B cell (primary cell): ENCODE measurements around the gene JMJD4. TPM values are rescaled to one million over a fixed set of nuclear protein-coding genes. Genes with fewer than 3 reads are reported as not detected.

Experiments used
- ATAC-seq: fragments of 200-7000 bp; cut with Tn5 transposase; one replicate; pipeline ENCODE4 v1.10.0; 2021; ENCODE audit warnings: low read depth, mild to moderate bottlenecking, moderate number of reproducible peaks, moderate library complexity
- CTCF ChIA-PET: fragments of 350-600 bp; sonication (Branson Sonifier 250); formaldehyde crosslinking; loops from one replicate; lab custom pipeline; 2021; ENCODE audit warnings: antibody characterized with exemption, inconsistent platforms; lab: Charles Lee
- POLR2A ChIA-PET: fragments of 350-600 bp; sonication (Branson Sonifier 250); formaldehyde crosslinking; loops from one replicate; lab custom pipeline; 2021; ENCODE audit warnings: antibody characterized with exemption; lab: Charles Lee
- DNase-seq: peaks from one replicate; pipeline ENCODE4 v3.0.0; 2013
- H2AFZ ChIP-seq: 2 replicates; pipeline ENCODE4 v1.6.1; 2012; ENCODE audit warnings: mild to moderate bottlenecking, low read depth, low read length; ENCODE audit not compliant: insufficient read depth, poor library complexity, severe bottlenecking
- H3K27ac ChIP-seq, 2 donors: 1 replicate in 1 of 2; 2 replicates in 1 of 2; pipeline ENCODE4 v1.5.1; 2012 to 2013; ENCODE audit warnings: low read length in 2 of 2, mild to moderate bottlenecking in 2 of 2, moderate library complexity in 1 of 2
- H3K27me3 ChIP-seq, 4 experiments: fragments of 200-600 bp in 1 of 4; sonication (generic) in 1 of 4; replicated peaks in 1 of 4; 1 replicate in 2 of 4; 2 replicates in 2 of 4; pipeline versions ENCODE4 v1.6.1 to v1.7.0; 2013 to 2016; ENCODE audit warnings: low read length in 3 of 4, mild to moderate bottlenecking in 2 of 4, mixed read lengths in 1 of 4, moderate library complexity in 1 of 4; ENCODE audit not compliant: insufficient read depth in 4 of 4, control insufficient read depth in 3 of 4; ENCODE audit errors: control extremely low read depth in 1 of 4
- H3K36me3 ChIP-seq, 2 experiments: replicated peaks in 1 of 2; 1 replicate in 1 of 2; 2 replicates in 1 of 2; pipeline versions ENCODE4 v1.6.1 to v1.7.1; 2013; ENCODE audit warnings: low read length in 1 of 2; ENCODE audit not compliant: insufficient read depth in 2 of 2, control insufficient read depth in 1 of 2; ENCODE audit errors: control extremely low read depth in 1 of 2, extremely low read depth in 1 of 2
- H3K4me1 ChIP-seq, 2 donors: fragments of 200-600 bp in 1 of 2; sonication (generic) in 1 of 2; 1 replicate in 1 of 2; 2 replicates in 1 of 2; pipeline versions ENCODE4 v1.5.1 to v1.6.1; 2013 to 2017; ENCODE audit warnings: low read length in 2 of 2; ENCODE audit not compliant: control insufficient read depth in 2 of 2, insufficient read depth in 2 of 2
- H3K4me2 ChIP-seq: replicated peaks from 2 replicates; pipeline ENCODE3; 2012; ENCODE audit warnings: mild to moderate bottlenecking, low read depth, low read length; ENCODE audit not compliant: poor library complexity, severe bottlenecking
- H3K4me3 ChIP-seq, 5 experiments: fragments of 200-600 bp in 1 of 5; sonication (generic) in 1 of 5; 1 replicate in 3 of 5; 2 replicates in 2 of 5; pipeline versions ENCODE4 v1.5.1 to v1.7.0; 2011 to 2016; ENCODE audit warnings: low read length in 4 of 5, mild to moderate bottlenecking in 4 of 5, low read depth in 2 of 5, control low read depth in 1 of 5, moderate library complexity in 1 of 5; ENCODE audit not compliant: insufficient read depth in 1 of 5; ENCODE audit errors: control extremely low read depth in 1 of 5, extremely low read depth in 1 of 5
- H3K79me2 ChIP-seq: fragments of 200-600 bp; sonication (generic); one replicate; pipeline ENCODE4 v1.6.0; 2016; ENCODE audit warnings: low read length; ENCODE audit not compliant: control insufficient read depth, insufficient read depth
- H3K9ac ChIP-seq: fragments of 200-600 bp; sonication (generic); 2 replicates; pipeline ENCODE4 v1.6.1; 2017; ENCODE audit warnings: mild to moderate bottlenecking, low read length, moderate library complexity
- H3K9me3 ChIP-seq, 3 donors: one replicate each; pipeline versions ENCODE4 v1.6.1 to v1.7.1; 2013; ENCODE audit warnings: low read length in 2 of 3; ENCODE audit not compliant: control insufficient read depth in 2 of 3, insufficient read depth in 1 of 3; ENCODE audit errors: control extremely low read depth in 1 of 3
- H4K20me1 ChIP-seq: 2 replicates; pipeline ENCODE4 v1.6.0; 2012; ENCODE audit warnings: mild to moderate bottlenecking, low read length; ENCODE audit not compliant: insufficient read depth, control insufficient read depth, poor library complexity, severe bottlenecking
- H3K27ac Mint-ChIP-seq: one replicate; pipeline ENCODE4 v1.8.0; 2021; ENCODE audit warnings: mixed read lengths
- H3K27me3 Mint-ChIP-seq: one replicate; pipeline ENCODE4 v1.8.0; 2021; ENCODE audit warnings: mixed read lengths
- H3K4me1 Mint-ChIP-seq: one replicate; pipeline ENCODE4 v1.8.0; 2021; ENCODE audit warnings: mixed read lengths
- H3K4me3 Mint-ChIP-seq: one replicate; pipeline ENCODE4 v1.8.0; 2021; ENCODE audit warnings: mixed read lengths
- H3K9me3 Mint-ChIP-seq: one replicate; pipeline ENCODE4 v1.8.0; 2022; ENCODE audit warnings: mixed read lengths; ENCODE audit not compliant: insufficient read depth
- EZH2 ChIP-seq: IDR thresholded peaks from 2 replicates; pipeline ENCODE4 v1.6.1; 2012; ENCODE audit warnings: borderline replicate concordance, low read depth, mild to moderate bottlenecking, moderate library complexity, low read length; ENCODE audit not compliant: insufficient read depth, poor library complexity, severe bottlenecking
- WGBS: methylation state at CpG from one replicate; pipeline ENCODE4 v1.1.5; 2013; ENCODE audit warnings: missing lambda C conversion rate; ENCODE audit not compliant: insufficient coverage; 5-methylcytosine and 5-hydroxymethylcytosine counted together
- intact Hi-C: fragments of 100-400 bp; cut with micrococcal nuclease; formaldehyde crosslinking; loops from one replicate; pipeline ENCODE4 v1.10.0; 2022
- polyA plus RNA-seq: library from polyadenylated mRNA; depleted of rRNA; stranded (reverse); fragments of >200 nt; gene quantifications from 2 replicates; pipeline ENCODE4 v1.2.3, GENCODE V29; 2012
- total RNA-seq, 2 donors: library from RNA; stranded (reverse); fragments of 120-200 nt in 1 of 2; gene quantifications; 1 replicate in 1 of 2; 2 replicates in 1 of 2; pipeline versions ENCODE4 v1.2.3 to v1.2.4, GENCODE V29; 2013 to 2022
- TF ChIP-seq, protein P1 (sequence below): fragments of 200-600 bp; IDR thresholded peaks from one replicate; pipeline ENCODE4 v1.8.0; 2022; ENCODE audit warnings: antibody characterized with exemption, mild to moderate bottlenecking

JMJD4 gene
- total and polyA plus RNA-seq, 2 donors (not counting 1 experiment from before 2014, with no cell fraction given), result 29.9 to 30.6 TPM

- POLR2A ChIA-PET, result no interaction called here
- TF ChIP-seq, protein P1, sequence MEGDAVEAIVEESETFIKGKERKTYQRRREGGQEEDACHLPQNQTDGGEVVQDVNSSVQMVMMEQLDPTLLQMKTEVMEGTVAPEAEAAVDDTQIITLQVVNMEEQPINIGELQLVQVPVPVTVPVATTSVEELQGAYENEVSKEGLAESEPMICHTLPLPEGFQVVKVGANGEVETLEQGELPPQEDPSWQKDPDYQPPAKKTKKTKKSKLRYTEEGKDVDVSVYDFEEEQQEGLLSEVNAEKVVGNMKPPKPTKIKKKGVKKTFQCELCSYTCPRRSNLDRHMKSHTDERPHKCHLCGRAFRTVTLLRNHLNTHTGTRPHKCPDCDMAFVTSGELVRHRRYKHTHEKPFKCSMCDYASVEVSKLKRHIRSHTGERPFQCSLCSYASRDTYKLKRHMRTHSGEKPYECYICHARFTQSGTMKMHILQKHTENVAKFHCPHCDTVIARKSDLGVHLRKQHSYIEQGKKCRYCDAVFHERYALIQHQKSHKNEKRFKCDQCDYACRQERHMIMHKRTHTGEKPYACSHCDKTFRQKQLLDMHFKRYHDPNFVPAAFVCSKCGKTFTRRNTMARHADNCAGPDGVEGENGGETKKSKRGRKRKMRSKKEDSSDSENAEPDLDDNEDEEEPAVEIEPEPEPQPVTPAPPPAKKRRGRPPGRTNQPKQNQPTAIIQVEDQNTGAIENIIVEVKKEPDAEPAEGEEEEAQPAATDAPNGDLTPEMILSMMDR, result no peak
- TF ChIP-seq EZH2, result no peak
- Mint-ChIP-seq H3K4me1 (peaks cover 48% of the 10 kb centered on the region), H3K27ac (no peak overlapping the region), H3K27me3 (no peaks in the 10 kb centered on the region), H3K9me3 (no peaks in the 10 kb centered on the region), H3K4me3 (no peak overlapping the region)
- peaks cover 24 to 43% of the 10 kb centered on the region in 2 donors for H3K4me1 ChIP-seq
- intact Hi-C loops, result no loop called here
- H3K79me2 ChIP-seq, result peaks cover 32% of the 10 kb centered on the region
- ATAC-seq (no peak), DNase-seq (no peak)
- H3K4me2 ChIP-seq, result no peak overlapping the region
- H2AFZ ChIP-seq, result no peak overlapping the region
- H3K9me3 ChIP-seq, result peaks cover 0 to 3% (median 0%) of the 10 kb centered on the region in 3 donors
- no peaks in the 10 kb centered on the region for H3K27me3 ChIP-seq
- H4K20me1 ChIP-seq, result no peaks in the 10 kb centered on the region
- no peak overlapping the region for H3K9ac ChIP-seq
- H3K36me3 ChIP-seq, result peaks cover 0 to 4% of the 10 kb centered on the region in 2 experiments
- H3K27ac ChIP-seq, result no peak overlapping the region
- H3K4me3 ChIP-seq, result no peak overlapping the region
- WGBS, result 95% methylated on average over 19 of the region's 19 CpGs
- CTCF ChIA-PET, result no interaction called here
Observed at GRCh38 chr1:227731696-227732585, 3.2 kb downstream of the JMJD4 start.

- H3K9ac ChIP-seq, result no peak overlapping the region
Observed at GRCh38 chr1:227731241-227731677, 3.8 kb downstream of the JMJD4 start.

More at GRCh38 chr1:227731241-227731677, 3.8 kb downstream of the JMJD4 start:
- peaks cover 25% of the 10 kb centered on the region for H3K79me2 ChIP-seq
- Mint-ChIP-seq H3K27ac (no peak overlapping the region), H3K4me3 (no peak overlapping the region), H3K27me3 (no peaks in the 10 kb centered on the region), H3K4me1 (peaks cover 50% of the 10 kb centered on the region), H3K9me3 (no peaks in the 10 kb centered on the region)
- peaks cover 0 to 3% (median 0%) of the 10 kb centered on the region in 3 donors for H3K9me3 ChIP-seq
- DNase-seq, result no peak
- no peak for TF ChIP-seq EZH2
- TF ChIP-seq, protein P1, result no peak
- no peak for ATAC-seq
- H2AFZ ChIP-seq, result no peak overlapping the region
- H3K27ac ChIP-seq, result no peak overlapping the region
- no peaks in the 10 kb centered on the region for H4K20me1 ChIP-seq
- 97% methylated on average over 11 of the region's 11 CpGs for WGBS
- peaks cover 24 to 42% of the 10 kb centered on the region in 2 donors for H3K4me1 ChIP-seq
- H3K36me3 ChIP-seq, result peaks cover 0 to 4% of the 10 kb centered on the region in 2 experiments
- POLR2A ChIA-PET, result no interaction called here
- CTCF ChIA-PET, result no interaction called here
- intact Hi-C loops, result no loop called here
- no peak overlapping the region for H3K4me2 ChIP-seq
- H3K27me3 ChIP-seq, result no peaks in the 10 kb centered on the region
- no peak overlapping the region for H3K4me3 ChIP-seq
